ENCODE data around the gene SNTG2. TPM values are rescaled to one million over a fixed set of nuclear protein-coding genes. Genes with fewer than 3 reads are reported as not detected.
A peak's percentile ranks its signal among the peaks of the same experiment; 100 is the strongest.
"Not testable (repeated sequence)": the region's sequence is repeated elsewhere in the genome, so short reads cannot be mapped to it uniquely, and the experiment has no call there.

SNTG2 gene
- total RNA-seq, 1 donor from 2014 or later = not detected

- no peak for DNase-seq (ENCODE audit: low read depth)
- no peak for TF ChIP-seq CTCF (conservative IDR thresholded peaks at IDR 0.05; ENCODE audit: low read depth, low read length)
- H3K4me3 ChIP-seq (ENCODE audit: low read depth, low read length) = no peak overlapping the region
These were observed 166.9 kb downstream of the SNTG2 start for GRCh38 chr2:1117569-1117968.

- DNase-seq (ENCODE audit: low read depth) = no peak
- no peak overlapping the region for H3K4me3 ChIP-seq (ENCODE audit: low read depth, low read length)
- no peak for TF ChIP-seq CTCF (conservative IDR thresholded peaks at IDR 0.05; ENCODE audit: low read depth, low read length)
These were observed 174.6 kb downstream of the SNTG2 start for GRCh38 chr2:1125217-1125616.

GRCh38 chr2:1125633-1126370, 175.2 kb downstream of the SNTG2 start:
- no peak for TF ChIP-seq CTCF (conservative IDR thresholded peaks at IDR 0.05; ENCODE audit: low read depth, low read length)
- DNase-seq (ENCODE audit: low read depth) = no peak

GRCh38 chr2:1129982-1130381, 179.3 kb downstream of the SNTG2 start:
- no peak overlapping the region for H3K4me3 ChIP-seq (ENCODE audit: low read depth, low read length)
- no peak for DNase-seq (ENCODE audit: low read depth)
- TF ChIP-seq CTCF (conservative IDR thresholded peaks at IDR 0.05; ENCODE audit: low read depth, low read length) = no peak

More at GRCh38 chr2:1125633-1126370, 175.2 kb downstream of the SNTG2 start:
- no peak overlapping the region for H3K4me3 ChIP-seq (ENCODE audit: low read depth, low read length)

GRCh38 chr2:1130922-1131321, 180.3 kb downstream of the SNTG2 start:
- no peak for TF ChIP-seq CTCF (conservative IDR thresholded peaks at IDR 0.05; ENCODE audit: low read depth, low read length)
- no peak for DNase-seq (ENCODE audit: low read depth)
- H3K4me3 ChIP-seq (ENCODE audit: low read depth, low read length) = no peak overlapping the region

- peak; percentile 6 for DNase-seq (ENCODE audit: low read depth)
- H3K4me3 ChIP-seq (ENCODE audit: low read depth, low read length) = no peak overlapping the region
- no peak for TF ChIP-seq CTCF (conservative IDR thresholded peaks at IDR 0.05; ENCODE audit: low read depth, low read length)
These were observed 181.8 kb downstream of the SNTG2 start for GRCh38 chr2:1132328-1132969.

GRCh38 chr2:1133896-1134295, 183.2 kb downstream of the SNTG2 start:
- not testable (repeated sequence) for H3K4me3 ChIP-seq (ENCODE audit: low read depth, low read length); DNase-seq (ENCODE audit: low read depth)

Measured in epithelial cell of proximal tubule (primary cell).